Measurements from ENCODE around the gene TSPAN10. TPM values are rescaled to one million over a fixed set of nuclear protein-coding genes. Genes with fewer than 3 reads are reported as not detected.
A peak's percentile ranks its signal among the peaks of the same experiment; 100 is the strongest.

TSPAN10 gene
- total and polyA plus RNA-seq, 2 of the 13 experiments (the other 11 are each of a cell fraction or from before 2014, with no cell fraction given) = 0.54 to 0.75 TPM

DNA sequence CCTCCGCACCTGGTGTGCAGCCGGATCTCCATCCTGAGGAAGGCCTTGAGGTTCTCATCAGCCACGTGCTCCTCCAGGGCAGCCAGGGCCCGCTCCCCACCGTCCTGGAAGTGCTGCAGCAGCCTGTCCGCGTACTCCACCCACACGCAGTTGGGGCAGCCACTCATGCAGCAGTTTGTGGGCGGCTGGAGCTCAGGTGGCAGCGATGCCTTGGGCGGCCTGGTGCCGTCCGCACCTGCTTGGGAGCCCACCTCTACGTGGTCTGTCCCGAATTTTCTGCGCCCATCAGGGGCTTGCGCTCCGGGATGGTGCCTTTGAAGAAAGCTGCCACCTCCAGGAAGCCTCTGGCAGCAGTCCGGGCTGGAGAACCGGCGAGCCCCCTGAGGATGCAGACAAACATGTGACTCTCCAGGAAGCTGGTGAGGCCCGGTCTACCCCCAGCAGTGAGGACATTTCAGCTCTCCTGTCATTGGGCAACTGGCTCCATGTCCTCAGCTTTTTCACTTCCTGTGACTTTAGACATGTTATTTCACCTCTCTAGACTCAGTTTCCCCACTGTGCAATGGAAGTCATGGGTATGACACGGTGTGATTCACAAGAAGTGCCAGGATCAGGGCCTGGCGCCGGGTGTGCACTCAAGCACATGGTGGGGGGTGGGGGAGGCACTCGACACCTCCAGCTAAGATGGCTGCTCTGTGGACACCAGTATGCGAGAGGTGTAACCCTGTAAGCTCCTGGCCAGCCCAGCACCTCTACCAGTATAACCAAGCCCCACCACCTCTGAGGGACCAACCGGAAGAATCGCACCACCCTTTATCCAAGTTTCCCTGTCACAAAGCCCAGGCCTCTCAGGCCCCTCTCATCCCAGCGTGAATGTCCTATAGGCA, 28.5 kb downstream of the TSPAN10 start (continued):
- TF ChIP-seq GABPB1 (CRISPR knock-in tag; IDR thresholded peaks at IDR 0.05) (peak; percentile 41; the same call in 1 of the 2 replicates), ARHGAP35 (CRISPR knock-in tag; IDR thresholded peaks at IDR 0.05; ENCODE audit: borderline replicate concordance) (0 out of 2 replicates have a peak, but pooled peaks have one; percentile 7), ZBTB20 (CRISPR knock-in tag; IDR thresholded peaks at IDR 0.05; ENCODE audit: borderline replicate concordance, low read depth) (peak; percentile 55; the same call in 1 of the 2 replicates), ZNF350 (CRISPR knock-in tag; IDR thresholded peaks at IDR 0.05; ENCODE audit: borderline replicate concordance, low read depth) (no peak), POGZ (CRISPR knock-in tag; IDR thresholded peaks at IDR 0.05) (no peak), ZBTB38 (CRISPR knock-in tag; IDR thresholded peaks at IDR 0.05) (peak; percentile 80), MXD4 (CRISPR knock-in tag; IDR thresholded peaks at IDR 0.05) (0 out of 2 replicates have a peak, but pooled peaks have one; percentile 8), ZNF251 (CRISPR knock-in tag; IDR thresholded peaks at IDR 0.05) (no peak), RNF2 (conservative IDR thresholded peaks at IDR 0.05; ENCODE audit: low read depth) (peak; percentile 62; the same call in 1 of the 2 replicates), ZFP90 (CRISPR knock-in tag; IDR thresholded peaks at IDR 0.05; ENCODE audit: borderline replicate concordance) (peak; percentile 22; the same call in 1 of the 2 replicates), MYC (CRISPR knock-in tag; IDR thresholded peaks at IDR 0.05; ENCODE audit: borderline replicate concordance) (peak; percentile 88), ZC3H13 (CRISPR knock-in tag; IDR thresholded peaks at IDR 0.05) (peak; percentile 75), ZMYM2 (CRISPR knock-in tag; IDR thresholded peaks at IDR 0.05) (0 out of 2 replicates have a peak, but pooled peaks have one; percentile 44), MAZ (IDR thresholded peaks at IDR 0.05; ENCODE audit: borderline replicate concordance, low read depth, low read length) (no peak), MAZ (CRISPR knock-in tag; IDR thresholded peaks at IDR 0.05; ENCODE audit: low read depth) (no peak), ZNF746 (CRISPR knock-in tag; IDR thresholded peaks at IDR 0.05) (0 out of 2 replicates have a peak, but pooled peaks have one; percentile 16), KLF11 (CRISPR knock-in tag; IDR thresholded peaks at IDR 0.05) (no peak), BORCS8-MEF2B (CRISPR knock-in tag; IDR thresholded peaks at IDR 0.05) (peak; percentile 80), JUNB (CRISPR knock-in tag; IDR thresholded peaks at IDR 0.05; ENCODE audit: borderline replicate concordance) (no peak), SALL1 (CRISPR knock-in tag; IDR thresholded peaks at IDR 0.05) (peak; percentile 67), ZNF224 (CRISPR knock-in tag; IDR thresholded peaks at IDR 0.05) (peak; percentile 61; the same call in 1 of the 2 replicates)
- TF ChIP-seq, protein P1, sequence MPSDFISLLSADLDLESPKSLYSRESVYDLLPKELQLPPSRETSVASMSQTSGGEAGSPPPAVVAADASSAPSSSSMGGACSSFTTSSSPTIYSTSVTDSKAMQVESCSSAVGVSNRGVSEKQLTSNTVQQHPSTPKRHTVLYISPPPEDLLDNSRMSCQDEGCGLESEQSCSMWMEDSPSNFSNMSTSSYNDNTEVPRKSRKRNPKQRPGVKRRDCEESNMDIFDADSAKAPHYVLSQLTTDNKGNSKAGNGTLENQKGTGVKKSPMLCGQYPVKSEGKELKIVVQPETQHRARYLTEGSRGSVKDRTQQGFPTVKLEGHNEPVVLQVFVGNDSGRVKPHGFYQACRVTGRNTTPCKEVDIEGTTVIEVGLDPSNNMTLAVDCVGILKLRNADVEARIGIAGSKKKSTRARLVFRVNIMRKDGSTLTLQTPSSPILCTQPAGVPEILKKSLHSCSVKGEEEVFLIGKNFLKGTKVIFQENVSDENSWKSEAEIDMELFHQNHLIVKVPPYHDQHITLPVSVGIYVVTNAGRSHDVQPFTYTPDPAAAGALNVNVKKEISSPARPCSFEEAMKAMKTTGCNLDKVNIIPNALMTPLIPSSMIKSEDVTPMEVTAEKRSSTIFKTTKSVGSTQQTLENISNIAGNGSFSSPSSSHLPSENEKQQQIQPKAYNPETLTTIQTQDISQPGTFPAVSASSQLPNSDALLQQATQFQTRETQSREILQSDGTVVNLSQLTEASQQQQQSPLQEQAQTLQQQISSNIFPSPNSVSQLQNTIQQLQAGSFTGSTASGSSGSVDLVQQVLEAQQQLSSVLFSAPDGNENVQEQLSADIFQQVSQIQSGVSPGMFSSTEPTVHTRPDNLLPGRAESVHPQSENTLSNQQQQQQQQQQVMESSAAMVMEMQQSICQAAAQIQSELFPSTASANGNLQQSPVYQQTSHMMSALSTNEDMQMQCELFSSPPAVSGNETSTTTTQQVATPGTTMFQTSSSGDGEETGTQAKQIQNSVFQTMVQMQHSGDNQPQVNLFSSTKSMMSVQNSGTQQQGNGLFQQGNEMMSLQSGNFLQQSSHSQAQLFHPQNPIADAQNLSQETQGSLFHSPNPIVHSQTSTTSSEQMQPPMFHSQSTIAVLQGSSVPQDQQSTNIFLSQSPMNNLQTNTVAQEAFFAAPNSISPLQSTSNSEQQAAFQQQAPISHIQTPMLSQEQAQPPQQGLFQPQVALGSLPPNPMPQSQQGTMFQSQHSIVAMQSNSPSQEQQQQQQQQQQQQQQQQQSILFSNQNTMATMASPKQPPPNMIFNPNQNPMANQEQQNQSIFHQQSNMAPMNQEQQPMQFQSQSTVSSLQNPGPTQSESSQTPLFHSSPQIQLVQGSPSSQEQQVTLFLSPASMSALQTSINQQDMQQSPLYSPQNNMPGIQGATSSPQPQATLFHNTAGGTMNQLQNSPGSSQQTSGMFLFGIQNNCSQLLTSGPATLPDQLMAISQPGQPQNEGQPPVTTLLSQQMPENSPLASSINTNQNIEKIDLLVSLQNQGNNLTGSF (CRISPR knock-in tag; IDR thresholded peaks at IDR 0.05) = 0 out of 2 replicates have a peak, but pooled peaks have one; percentile 42
- TF ChIP-seq, protein P2, sequence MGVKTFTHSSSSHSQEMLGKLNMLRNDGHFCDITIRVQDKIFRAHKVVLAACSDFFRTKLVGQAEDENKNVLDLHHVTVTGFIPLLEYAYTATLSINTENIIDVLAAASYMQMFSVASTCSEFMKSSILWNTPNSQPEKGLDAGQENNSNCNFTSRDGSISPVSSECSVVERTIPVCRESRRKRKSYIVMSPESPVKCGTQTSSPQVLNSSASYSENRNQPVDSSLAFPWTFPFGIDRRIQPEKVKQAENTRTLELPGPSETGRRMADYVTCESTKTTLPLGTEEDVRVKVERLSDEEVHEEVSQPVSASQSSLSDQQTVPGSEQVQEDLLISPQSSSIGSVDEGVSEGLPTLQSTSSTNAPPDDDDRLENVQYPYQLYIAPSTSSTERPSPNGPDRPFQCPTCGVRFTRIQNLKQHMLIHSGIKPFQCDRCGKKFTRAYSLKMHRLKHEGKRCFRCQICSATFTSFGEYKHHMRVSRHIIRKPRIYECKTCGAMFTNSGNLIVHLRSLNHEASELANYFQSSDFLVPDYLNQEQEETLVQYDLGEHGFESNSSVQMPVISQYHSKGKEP (CRISPR knock-in tag; IDR thresholded peaks at IDR 0.05) = peak; percentile 38; the same call in 1 of the 2 replicates

Measured in HepG2 (cell line).